ENCODE measurements around the gene HOXA4. TPM values are rescaled to one million over a fixed set of nuclear protein-coding genes. Genes with fewer than 3 reads are reported as not detected.

Gene HOXA4
- total RNA-seq, 1 donor from 2014 or later = 0.40 TPM

- Mint-ChIP-seq H3K27ac (no peak overlapping the region), H3K27me3 (peaks cover 55% of the 10 kb centered on the region), H3K4me3 (no peak overlapping the region), H3K4me1 (peaks cover 14% of the 10 kb centered on the region), H3K9me3 (no peaks in the 10 kb centered on the region), H3K36me3 (ENCODE audit: low read depth) (peaks cover 5% of the 10 kb centered on the region)
- TF ChIP-seq, protein P1, sequence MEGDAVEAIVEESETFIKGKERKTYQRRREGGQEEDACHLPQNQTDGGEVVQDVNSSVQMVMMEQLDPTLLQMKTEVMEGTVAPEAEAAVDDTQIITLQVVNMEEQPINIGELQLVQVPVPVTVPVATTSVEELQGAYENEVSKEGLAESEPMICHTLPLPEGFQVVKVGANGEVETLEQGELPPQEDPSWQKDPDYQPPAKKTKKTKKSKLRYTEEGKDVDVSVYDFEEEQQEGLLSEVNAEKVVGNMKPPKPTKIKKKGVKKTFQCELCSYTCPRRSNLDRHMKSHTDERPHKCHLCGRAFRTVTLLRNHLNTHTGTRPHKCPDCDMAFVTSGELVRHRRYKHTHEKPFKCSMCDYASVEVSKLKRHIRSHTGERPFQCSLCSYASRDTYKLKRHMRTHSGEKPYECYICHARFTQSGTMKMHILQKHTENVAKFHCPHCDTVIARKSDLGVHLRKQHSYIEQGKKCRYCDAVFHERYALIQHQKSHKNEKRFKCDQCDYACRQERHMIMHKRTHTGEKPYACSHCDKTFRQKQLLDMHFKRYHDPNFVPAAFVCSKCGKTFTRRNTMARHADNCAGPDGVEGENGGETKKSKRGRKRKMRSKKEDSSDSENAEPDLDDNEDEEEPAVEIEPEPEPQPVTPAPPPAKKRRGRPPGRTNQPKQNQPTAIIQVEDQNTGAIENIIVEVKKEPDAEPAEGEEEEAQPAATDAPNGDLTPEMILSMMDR (IDR thresholded peaks at IDR 0.05) = no peak
- DNase-seq (no peak), ATAC-seq (ENCODE audit: low read depth) (no peak)
- POLR2A ChIA-PET = no interaction called here
- CTCF ChIA-PET = interaction anchor here (1.0 kb wide), 1 partner anchor 604 kb away, joined by 3 read pairs; no protein-coding TSS in a partner anchor
- intact Hi-C loops (cut with micrococcal nuclease) = no loop called here
These were observed 26.1 kb downstream of the HOXA4 start for GRCh38 chr7:27104341-27105058.

DNA sequence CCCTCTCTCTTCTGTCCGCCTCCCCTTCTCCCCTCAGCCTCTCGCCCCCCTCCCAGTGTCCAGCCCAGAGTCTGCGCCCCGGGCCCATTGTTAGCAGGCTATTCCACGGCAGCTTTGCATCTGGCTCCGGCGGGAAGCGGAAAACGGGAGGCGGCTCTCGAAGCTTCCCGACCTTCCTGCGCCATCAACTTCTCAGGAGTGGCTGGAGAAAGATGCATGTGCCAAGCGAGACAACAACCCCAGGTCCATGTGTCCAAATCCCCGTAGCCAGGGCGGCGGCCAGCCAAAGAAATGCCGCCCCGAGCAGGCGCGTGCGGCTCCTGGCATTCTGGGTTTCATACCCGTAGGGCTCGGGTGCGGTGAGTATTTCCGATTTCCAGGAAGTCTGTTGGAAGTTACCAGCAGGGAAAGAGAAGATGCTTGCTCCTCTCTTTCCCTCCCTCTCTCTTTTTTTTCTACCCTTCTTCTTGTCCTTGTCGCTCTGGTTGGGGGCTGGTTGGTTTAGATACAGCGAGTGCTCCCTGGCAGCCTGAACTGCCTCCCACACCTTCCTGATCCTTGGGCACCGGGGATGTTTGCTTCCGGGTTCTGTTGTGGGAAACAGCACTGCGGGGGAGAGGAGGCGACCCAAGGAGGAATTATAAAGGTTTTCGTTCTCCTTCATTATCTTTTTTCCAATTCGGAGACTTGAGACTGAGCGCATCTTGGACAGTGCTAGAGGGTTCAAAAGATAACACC, 26.9 kb downstream of the HOXA4 start:
- Mint-ChIP-seq H3K27ac (no peak overlapping the region), H3K9me3 (no peaks in the 10 kb centered on the region), H3K4me3 (no peak overlapping the region), H3K36me3 (ENCODE audit: low read depth) (peaks cover 10% of the 10 kb centered on the region), H3K4me1 (peaks cover 20% of the 10 kb centered on the region), H3K27me3 (peaks cover 61% of the 10 kb centered on the region)
- TF ChIP-seq, protein P1 (IDR thresholded peaks at IDR 0.05) = no peak
- intact Hi-C loops (cut with micrococcal nuclease) = no loop called here
- ChIA-PET POLR2A (no interaction called here), CTCF (no interaction called here)
- ATAC-seq (ENCODE audit: low read depth) (no peak), DNase-seq (no peak)

DNA sequence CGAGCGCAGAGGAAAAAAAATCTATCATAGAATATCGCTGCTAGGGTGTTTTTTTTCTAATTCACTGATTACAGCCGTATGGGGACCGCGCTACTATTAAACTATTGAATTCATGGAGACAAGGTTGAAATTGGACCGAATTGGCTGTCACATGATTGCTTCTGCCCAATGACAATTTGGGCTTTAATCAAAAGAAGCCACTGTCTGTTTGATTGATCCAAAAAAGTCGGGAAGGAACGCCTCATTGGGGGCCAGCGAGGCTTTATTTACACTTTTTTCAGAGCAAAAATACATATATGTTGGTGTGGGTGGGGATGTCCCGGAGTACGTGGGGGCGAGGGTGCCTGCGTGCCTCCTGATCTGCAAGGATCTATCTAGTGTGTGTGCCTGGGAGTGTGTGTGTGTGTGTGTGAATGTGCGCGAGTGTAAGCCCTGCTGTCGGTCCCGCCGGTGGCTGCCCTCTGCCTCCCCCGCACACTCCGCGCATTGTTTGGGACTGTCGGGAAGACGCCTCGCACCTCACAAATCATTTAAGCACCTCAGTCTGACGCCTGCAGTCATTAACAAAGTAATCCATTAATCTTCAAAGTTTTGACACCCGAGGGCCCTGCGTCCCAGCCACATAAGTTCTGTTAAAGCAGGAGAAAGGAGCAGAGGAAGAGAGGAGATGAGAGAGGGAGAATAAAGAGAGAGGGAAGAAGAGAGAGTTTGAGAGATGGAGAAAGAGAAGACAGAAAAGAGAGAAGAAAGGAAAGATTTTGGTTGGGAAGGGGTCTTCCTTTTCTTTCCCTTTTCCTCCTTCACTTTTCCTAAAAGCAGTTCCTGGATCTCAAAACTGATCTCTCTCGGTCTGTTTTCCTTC, 27.7 kb downstream of the HOXA4 start, which contains the start of gene HOXA2:
HOXA2 (minus strand) TSS at position 103 of the 862 bp plus-strand sequence. CDS start 183 bp downstream, outside the sequence.
- intact Hi-C loops (cut with micrococcal nuclease) = no loop called here
- ATAC-seq (ENCODE audit: low read depth) = no peak

DNA sequence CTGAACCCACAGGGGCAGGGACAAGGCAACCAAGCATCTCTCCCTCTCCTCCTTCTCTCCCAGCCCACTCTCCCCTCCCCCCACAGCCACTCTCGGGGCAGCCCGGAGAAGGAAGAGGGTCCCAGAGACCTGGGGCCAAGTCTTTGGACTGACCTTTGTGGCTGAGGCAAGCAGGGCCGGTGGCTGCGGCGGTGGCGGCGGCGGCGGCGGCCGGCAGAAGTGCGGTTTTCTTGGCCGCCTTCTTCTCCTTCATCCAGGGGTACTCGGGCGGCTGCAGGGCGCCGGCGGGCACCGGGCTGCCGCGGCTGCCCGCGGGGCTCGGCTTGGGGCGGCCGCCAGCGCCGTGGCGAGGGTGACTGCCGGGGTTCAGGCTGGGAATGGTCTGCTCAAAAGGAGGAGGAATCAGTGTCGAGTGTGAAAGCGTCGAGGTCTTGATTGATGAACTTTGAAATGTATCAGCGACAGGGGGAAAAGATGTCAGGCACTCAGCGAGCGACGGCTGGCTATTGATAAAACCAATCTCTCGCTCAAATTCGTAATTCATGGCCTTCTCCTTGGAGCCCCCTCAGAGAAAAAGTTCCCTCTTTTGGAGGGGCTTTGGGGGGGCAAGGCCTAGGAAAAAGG, 28.5 kb downstream of the HOXA4 start:
- intact Hi-C loops (cut with micrococcal nuclease) = no loop called here
- no peak for DNase-seq
- Mint-ChIP-seq H3K4me3 (peak overlapping the region; percentile 36), H3K36me3 (ENCODE audit: low read depth) (peaks cover 10% of the 10 kb centered on the region), H3K27ac (no peak overlapping the region), H3K4me1 (peaks cover 31% of the 10 kb centered on the region), H3K27me3 (peaks cover 71% of the 10 kb centered on the region), H3K9me3 (no peaks in the 10 kb centered on the region)
- CTCF ChIA-PET = no interaction called here
- POLR2A ChIA-PET = no interaction called here
- TF ChIP-seq, protein P1 (IDR thresholded peaks at IDR 0.05) = no peak
- no peak for ATAC-seq (ENCODE audit: low read depth)

More for the DNA sequence above, 27.7 kb downstream of the HOXA4 start, which contains the start of gene HOXA2:
- CTCF ChIA-PET = no interaction called here
- no peak for DNase-seq
- H3K9me3 Mint-ChIP-seq = no peaks in the 10 kb centered on the region
- H3K4me3 Mint-ChIP-seq = peak within 1 kb of the TSS; percentile 36
- H3K4me1 Mint-ChIP-seq = peaks cover 24% of the 10 kb centered on the region
- TF ChIP-seq, protein P1 (IDR thresholded peaks at IDR 0.05) = no peak
- peaks cover 64% of the 10 kb centered on the region for H3K27me3 Mint-ChIP-seq
- POLR2A ChIA-PET = no interaction called here
- no peak within 1 kb of the TSS for H3K27ac Mint-ChIP-seq
- H3K36me3 Mint-ChIP-seq (ENCODE audit: low read depth) = peaks cover 10% of the 10 kb centered on the region

Data from activated B cell treated with CpG ODN at 0.5 μM for 24 hours (primary cell).